Gastrocnemius medialis (tissue), 4 donors: ENCODE results near the gene FBN2. TPM values are rescaled to one million over a fixed set of nuclear protein-coding genes. Genes with fewer than 3 reads are reported as not detected.

Source experiments
- ATAC-seq, 2 donors: fragments of 150-250 bp; one replicate each; pipeline ENCODE4 v1.9.1; 2016
- DNase-seq, 2 donors: peaks; one replicate each; pipeline ENCODE4 v3.0.0-alpha.2; 2019
- H3K27ac ChIP-seq, 4 donors: fragments of 200-600 bp; sonication (generic); 1 replicate in 1 of 4; 2 replicates in 3 of 4; pipeline ENCODE4 v1.5.1; 2016 to 2018; ENCODE audit warnings: mild to moderate bottlenecking in 2 of 4, moderate library complexity in 1 of 4
- H3K27me3 ChIP-seq, 3 donors: fragments of 200-600 bp; sonication (generic) in 2 of 3; 1 replicate in 1 of 3; 2 replicates in 2 of 3; pipeline versions ENCODE4 v1.5.1 to v1.6.0; 2016 to 2019; ENCODE audit warnings: mild to moderate bottlenecking in 1 of 3, moderate library complexity in 1 of 3
- H3K36me3 ChIP-seq, 2 donors: fragments of 200-600 bp; sonication (generic) in 1 of 2; one replicate each; pipeline ENCODE4 v1.5.1; 2017 to 2018
- H3K4me1 ChIP-seq, 2 donors: fragments of 200-600 bp; sonication (generic) in 1 of 2; one replicate each; pipeline ENCODE4 v1.5.1; 2016 to 2017; ENCODE audit warnings: mild to moderate bottlenecking in 2 of 2
- H3K4me3 ChIP-seq, 4 donors: fragments of 200-600 bp; sonication (generic) in 3 of 4; 1 replicate in 1 of 4; 2 replicates in 3 of 4; pipeline ENCODE4 v1.5.1; 2016 to 2019; ENCODE audit warnings: mild to moderate bottlenecking in 2 of 4
- H3K9me3 ChIP-seq, 3 donors: fragments of 200-600 bp; sonication (generic) in 2 of 3; 1 replicate in 1 of 3; 2 replicates in 2 of 3; pipeline ENCODE4 v1.5.1; 2016 to 2019
- CTCF ChIP-seq, 5 experiments: fragments of 450-650 bp in 3 of 5; fragments of 200-600 bp in 2 of 5; sonication (generic) in 2 of 5; IDR thresholded peaks in 4 of 5; conservative IDR thresholded peaks in 1 of 5; 1 replicate in 4 of 5; 2 replicates in 1 of 5; pipeline ENCODE4 v1.5.1; 2016 to 2019; ENCODE audit warnings: antibody characterized with exemption in 5 of 5, mild to moderate bottlenecking in 3 of 5, moderate library complexity in 3 of 5
- POLR2A ChIP-seq, 2 donors: fragments of 450-650 bp; IDR thresholded peaks; one replicate each; pipeline ENCODE4 v1.6.1; 2017; ENCODE audit warnings: antibody characterized with exemption in 2 of 2, mild to moderate bottlenecking in 2 of 2, moderate library complexity in 2 of 2
- in situ Hi-C, 4 donors: fragments of 200-750 bp; cut with MboI; loops; one replicate each; pipeline versions ENCODE4 v1.15.0 to v1.8.0; 2017; ENCODE audit warnings: low sequenced_read_pairs in 4 of 4
- intact Hi-C: fragments of 100-400 bp; cut with DNase I; formaldehyde crosslinking; loops from one replicate; pipeline ENCODE4 v1.15.1; 2023; ENCODE audit warnings: low total_unique reads
- total RNA-seq, 4 donors: library from RNA; depleted of rRNA; stranded (reverse); fragments of >200 nt; gene quantifications; one replicate each; pipeline versions ENCODE4 v1.1.0 to v1.2.3, GENCODE V29; 2016

The FBN2 gene
- total RNA-seq, 4 donors from 2014 or later, result 0.07 to 0.20 TPM; not detected in 2

- in situ Hi-C loops, result no loop called here
- Histone ChIP-seq H3K9me3 (no peaks in the 10 kb centered on the region), H3K4me3 (no peak overlapping the region), H3K36me3 (no peaks in the 10 kb centered on the region), H3K27ac (no peak overlapping the region), H3K27me3 (no peaks in the 10 kb centered on the region), H3K4me1 (no peaks in the 10 kb centered on the region)
- no peak for DNase-seq
- no peak for ATAC-seq
- TF ChIP-seq POLR2A (IDR thresholded peaks at IDR 0.05), result no peak
- no peak for TF ChIP-seq CTCF (IDR thresholded peaks at IDR 0.05 in 4 of 5, conservative IDR thresholded peaks at IDR 0.05 in 1 of 5)
- intact Hi-C loops, result no loop called here
Observed at GRCh38 chr5:128380337-128380736, 157.7 kb downstream of the FBN2 start.

GRCh38 chr5:128378632-128379031 is 159.4 kb downstream of the FBN2 start:
- TF ChIP-seq POLR2A (IDR thresholded peaks at IDR 0.05), result no peak
- no peak for TF ChIP-seq CTCF (IDR thresholded peaks at IDR 0.05 in 4 of 5, conservative IDR thresholded peaks at IDR 0.05 in 1 of 5)
- no peaks in the 10 kb centered on the region for H3K9me3 ChIP-seq
- H3K4me3 ChIP-seq, result no peak overlapping the region
- H3K4me1 ChIP-seq, result no peaks in the 10 kb centered on the region
- no peaks in the 10 kb centered on the region for H3K36me3 ChIP-seq
- DNase-seq (no peak), ATAC-seq (no peak)
- H3K27ac ChIP-seq, result no peak overlapping the region
- H3K27me3 ChIP-seq, result no peaks in the 10 kb centered on the region
- intact Hi-C loops, result no loop called here
- in situ Hi-C loops, result no loop called here

GRCh38 chr5:128378196-128378595 is 159.8 kb downstream of the FBN2 start:
- in situ Hi-C loops, result no loop called here
- no peaks in the 10 kb centered on the region for H3K36me3 ChIP-seq
- no peaks in the 10 kb centered on the region for H3K9me3 ChIP-seq
- intact Hi-C loops, result no loop called here
- no peak overlapping the region for H3K27ac ChIP-seq
- no peak for DNase-seq
- no peak for ATAC-seq
- TF ChIP-seq CTCF (IDR thresholded peaks at IDR 0.05 in 4 of 5, conservative IDR thresholded peaks at IDR 0.05 in 1 of 5) (no peak), POLR2A (IDR thresholded peaks at IDR 0.05) (no peak)
- H3K27me3 ChIP-seq, result no peaks in the 10 kb centered on the region
- no peaks in the 10 kb centered on the region for H3K4me1 ChIP-seq
- no peak overlapping the region for H3K4me3 ChIP-seq

GRCh38 chr5:128376577-128376976 is 161.5 kb downstream of the FBN2 start:
- intact Hi-C loops (no loop called here), in situ Hi-C loops (no loop called here)
- no peak for TF ChIP-seq CTCF (IDR thresholded peaks at IDR 0.05 in 4 of 5, conservative IDR thresholded peaks at IDR 0.05 in 1 of 5)
- no peak for TF ChIP-seq POLR2A (IDR thresholded peaks at IDR 0.05)
- H3K36me3 ChIP-seq, result no peaks in the 10 kb centered on the region
- no peaks in the 10 kb centered on the region for H3K4me1 ChIP-seq
- H3K9me3 ChIP-seq, result no peaks in the 10 kb centered on the region
- H3K27ac ChIP-seq, result no peak overlapping the region
- H3K27me3 ChIP-seq, result no peaks in the 10 kb centered on the region
- DNase-seq, result no peak
- no peak overlapping the region for H3K4me3 ChIP-seq
- ATAC-seq, result no peak

GRCh38 chr5:128366147-128366546 is 171.9 kb downstream of the FBN2 start:
- ATAC-seq (no peak), DNase-seq (no peak)
- no peak for TF ChIP-seq POLR2A (IDR thresholded peaks at IDR 0.05)
- TF ChIP-seq CTCF (IDR thresholded peaks at IDR 0.05 in 4 of 5, conservative IDR thresholded peaks at IDR 0.05 in 1 of 5), result no peak
- in situ Hi-C loops, result no loop called here
- H3K27ac ChIP-seq, result no peak overlapping the region
- no peaks in the 10 kb centered on the region for H3K9me3 ChIP-seq
- no peaks in the 10 kb centered on the region for H3K4me1 ChIP-seq
- no peaks in the 10 kb centered on the region for H3K36me3 ChIP-seq
- no peaks in the 10 kb centered on the region for H3K27me3 ChIP-seq
- no peak overlapping the region for H3K4me3 ChIP-seq
- intact Hi-C loops, result no loop called here
